Measurements from ENCODE around the gene TBC1D22A.

GRCh38 chr22:46761539-46762237 is 762 bp upstream of the TBC1D22A start:
- TF ChIP-seq NR2C2 (IDR thresholded peaks at IDR 0.05; ENCODE audit: borderline replicate concordance, control insufficient read depth, insufficient read length, low read depth), result no peak
- TF ChIP-seq, protein P1, sequence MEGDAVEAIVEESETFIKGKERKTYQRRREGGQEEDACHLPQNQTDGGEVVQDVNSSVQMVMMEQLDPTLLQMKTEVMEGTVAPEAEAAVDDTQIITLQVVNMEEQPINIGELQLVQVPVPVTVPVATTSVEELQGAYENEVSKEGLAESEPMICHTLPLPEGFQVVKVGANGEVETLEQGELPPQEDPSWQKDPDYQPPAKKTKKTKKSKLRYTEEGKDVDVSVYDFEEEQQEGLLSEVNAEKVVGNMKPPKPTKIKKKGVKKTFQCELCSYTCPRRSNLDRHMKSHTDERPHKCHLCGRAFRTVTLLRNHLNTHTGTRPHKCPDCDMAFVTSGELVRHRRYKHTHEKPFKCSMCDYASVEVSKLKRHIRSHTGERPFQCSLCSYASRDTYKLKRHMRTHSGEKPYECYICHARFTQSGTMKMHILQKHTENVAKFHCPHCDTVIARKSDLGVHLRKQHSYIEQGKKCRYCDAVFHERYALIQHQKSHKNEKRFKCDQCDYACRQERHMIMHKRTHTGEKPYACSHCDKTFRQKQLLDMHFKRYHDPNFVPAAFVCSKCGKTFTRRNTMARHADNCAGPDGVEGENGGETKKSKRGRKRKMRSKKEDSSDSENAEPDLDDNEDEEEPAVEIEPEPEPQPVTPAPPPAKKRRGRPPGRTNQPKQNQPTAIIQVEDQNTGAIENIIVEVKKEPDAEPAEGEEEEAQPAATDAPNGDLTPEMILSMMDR (IDR thresholded peaks at IDR 0.05 in 2 of 3, conservative IDR thresholded peaks at IDR 0.05 in 1 of 3; ENCODE audit: control insufficient read depth in 2 of 3, extremely low read depth in 1 of 3, insufficient read depth in 1 of 3, low read depth in 3 of 3, low read length in 3 of 3), result no peak
- TF ChIP-seq STAT1 (conservative IDR thresholded peaks at IDR 0.05), result no peak
- TF ChIP-seq SREBF1 (IDR thresholded peaks at IDR 0.05; ENCODE audit: low read length), result no peak
- TF ChIP-seq USF2 (IDR thresholded peaks at IDR 0.05; ENCODE audit: borderline replicate concordance, low read depth, low read length), result no peak
- no peak for TF ChIP-seq CEBPB (IDR thresholded peaks at IDR 0.05; ENCODE audit: borderline replicate concordance in 1 of 2, low read depth in 2 of 2, low read length in 2 of 2)
- no peak for TF ChIP-seq RB1 (IDR thresholded peaks at IDR 0.05; ENCODE audit: borderline replicate concordance)

All from GM12878 (cell line).